Mesothelial cell of epicardium (in vitro differentiated cells): Measurements from ENCODE around the gene APOL2. TPM values are rescaled to one million over a fixed set of nuclear protein-coding genes. Genes with fewer than 3 reads are reported as not detected.

Source experiments
- DNase-seq, 2 experiments: peaks; one replicate each; pipeline ENCODE4 v3.0.0; 2021; ENCODE audit warnings: low spot score in 2 of 2; ENCODE audit not compliant: unreplicated experiment in 2 of 2
- H3K27ac Mint-ChIP-seq: 2 replicates; pipeline ENCODE4 v1.8.0; 2021; ENCODE audit warnings: mixed read lengths
- H3K27me3 Mint-ChIP-seq: 2 replicates; pipeline ENCODE4 v1.8.0; 2021; ENCODE audit warnings: low read depth, mixed read lengths
- H3K36me3 Mint-ChIP-seq: 2 replicates; pipeline ENCODE4 v1.8.0; 2021; ENCODE audit warnings: mixed read lengths
- H3K4me1 Mint-ChIP-seq: 2 replicates; pipeline ENCODE4 v1.8.0; 2021; ENCODE audit warnings: mixed read lengths
- H3K4me3 Mint-ChIP-seq: 2 replicates; pipeline ENCODE4 v1.8.0; 2021; ENCODE audit warnings: mild to moderate bottlenecking, moderate library complexity, mixed read lengths
- H3K9me3 Mint-ChIP-seq: 2 replicates; pipeline ENCODE4 v1.8.0; 2021; ENCODE audit warnings: mixed read lengths
- total RNA-seq: library from RNA; stranded (reverse); gene quantifications from 3 replicates; pipeline ENCODE4 v1.2.1, GENCODE V29; 2021
- TF ChIP-seq, protein P1 (sequence below): fragments of 200-600 bp; sonication (generic); IDR thresholded peaks from one replicate; pipeline ENCODE4 v1.5.0; 2021; ENCODE audit warnings: antibody characterized with exemption; ENCODE audit not compliant: unreplicated experiment

APOL2 gene
- total RNA-seq, 1 donor from 2014 or later = 55.5 TPM

DNA sequence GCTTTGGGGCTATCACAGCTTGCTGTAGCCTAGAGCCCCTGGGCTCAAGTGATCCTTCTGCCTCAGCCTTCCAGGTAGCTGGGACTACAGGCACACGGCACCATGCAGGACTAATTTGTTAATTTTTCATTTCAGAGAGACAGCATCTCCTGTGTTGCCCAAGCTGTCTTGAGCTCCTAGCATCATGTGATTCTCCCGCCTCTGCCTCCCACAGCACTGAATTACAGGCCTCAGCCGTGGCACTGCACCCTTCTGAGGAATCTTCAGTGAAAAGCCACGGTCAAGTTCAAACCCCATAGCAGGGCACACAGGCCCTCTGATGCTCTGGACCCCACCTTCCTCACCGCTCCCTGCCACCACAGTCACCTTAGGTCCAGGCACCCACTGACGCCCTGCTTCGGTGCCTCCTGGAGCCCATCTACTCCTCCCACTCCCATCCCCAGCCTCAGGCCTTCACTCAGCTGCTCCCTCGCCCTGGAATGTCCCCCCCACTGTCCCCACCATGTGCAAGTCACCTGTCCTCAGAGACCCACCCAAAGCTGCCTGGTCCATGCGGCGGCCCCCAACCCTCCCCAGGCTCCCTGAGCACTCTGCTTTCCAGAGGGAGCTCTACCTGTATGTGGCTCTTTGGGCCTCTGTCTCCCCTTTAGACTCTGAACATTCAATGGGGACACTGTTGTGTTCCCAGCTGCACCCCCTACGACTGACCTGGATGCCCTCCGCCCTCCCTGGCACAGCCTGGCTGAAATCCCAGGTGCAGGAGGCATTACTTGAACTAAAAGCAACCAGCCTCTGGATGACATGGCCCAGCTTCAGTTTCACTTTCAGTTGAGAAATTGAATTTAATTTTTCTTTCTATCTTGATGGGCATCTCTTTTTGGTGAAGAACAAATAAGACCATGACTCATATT, 1.6 kb downstream of the APOL2 start:
- peak overlapping the region; percentile 94 for H3K4me3 Mint-ChIP-seq
- H3K27me3 Mint-ChIP-seq = no peaks in the 10 kb centered on the region
- peaks cover 62% of the 10 kb centered on the region for H3K4me1 Mint-ChIP-seq
- H3K27ac Mint-ChIP-seq = peak overlapping the region; percentile 100
- DNase-seq = no peak
- TF ChIP-seq, protein P1, sequence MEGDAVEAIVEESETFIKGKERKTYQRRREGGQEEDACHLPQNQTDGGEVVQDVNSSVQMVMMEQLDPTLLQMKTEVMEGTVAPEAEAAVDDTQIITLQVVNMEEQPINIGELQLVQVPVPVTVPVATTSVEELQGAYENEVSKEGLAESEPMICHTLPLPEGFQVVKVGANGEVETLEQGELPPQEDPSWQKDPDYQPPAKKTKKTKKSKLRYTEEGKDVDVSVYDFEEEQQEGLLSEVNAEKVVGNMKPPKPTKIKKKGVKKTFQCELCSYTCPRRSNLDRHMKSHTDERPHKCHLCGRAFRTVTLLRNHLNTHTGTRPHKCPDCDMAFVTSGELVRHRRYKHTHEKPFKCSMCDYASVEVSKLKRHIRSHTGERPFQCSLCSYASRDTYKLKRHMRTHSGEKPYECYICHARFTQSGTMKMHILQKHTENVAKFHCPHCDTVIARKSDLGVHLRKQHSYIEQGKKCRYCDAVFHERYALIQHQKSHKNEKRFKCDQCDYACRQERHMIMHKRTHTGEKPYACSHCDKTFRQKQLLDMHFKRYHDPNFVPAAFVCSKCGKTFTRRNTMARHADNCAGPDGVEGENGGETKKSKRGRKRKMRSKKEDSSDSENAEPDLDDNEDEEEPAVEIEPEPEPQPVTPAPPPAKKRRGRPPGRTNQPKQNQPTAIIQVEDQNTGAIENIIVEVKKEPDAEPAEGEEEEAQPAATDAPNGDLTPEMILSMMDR = no peak
- H3K9me3 Mint-ChIP-seq = peaks cover 18% of the 10 kb centered on the region
- H3K36me3 Mint-ChIP-seq = peaks cover 23% of the 10 kb centered on the region

DNA sequence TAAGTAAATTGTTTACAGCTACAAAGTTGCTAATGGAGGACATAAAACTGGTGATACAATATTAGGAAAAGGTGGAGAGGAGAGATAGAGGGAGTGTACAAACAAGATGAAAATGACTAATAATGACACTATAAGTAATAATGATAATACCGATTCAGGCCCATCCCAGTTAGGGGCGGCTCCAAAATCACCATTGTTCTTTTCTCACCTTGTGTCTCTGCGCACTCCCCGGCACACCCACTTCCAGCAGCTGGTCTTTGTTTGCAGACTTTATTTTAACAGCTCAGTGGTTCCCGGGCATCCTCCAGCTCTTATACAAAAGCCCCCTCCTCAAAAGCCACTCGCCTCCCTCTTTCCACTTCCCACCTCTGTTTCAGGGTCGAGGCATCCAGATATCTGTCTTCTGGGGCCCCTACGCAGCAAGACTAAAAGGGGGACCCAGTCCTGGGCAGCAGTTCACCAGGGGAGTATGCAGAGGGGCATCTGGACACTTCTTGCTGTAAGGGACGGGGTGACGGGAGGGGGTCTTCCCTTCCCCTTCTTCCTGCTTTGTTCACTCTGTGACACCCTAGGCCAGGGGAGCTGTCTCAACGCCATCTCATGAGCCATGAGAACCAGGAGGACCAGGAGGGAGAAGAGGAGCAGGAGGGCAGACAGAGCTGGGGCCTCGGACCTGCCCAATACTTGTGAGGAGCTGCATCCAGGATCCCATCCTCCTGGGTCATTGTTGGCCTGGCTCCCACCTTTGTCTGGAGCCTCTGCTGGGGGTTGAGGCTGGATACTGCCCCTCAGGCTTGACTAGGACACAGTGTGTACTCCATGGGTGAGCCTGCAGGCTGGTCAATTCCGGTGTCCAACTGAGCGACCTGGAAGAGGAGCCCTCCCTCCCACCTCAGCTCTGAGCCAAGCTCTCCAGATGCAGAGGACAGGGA, 2.7 kb downstream of the APOL2 start:
- H3K36me3 Mint-ChIP-seq = peaks cover 25% of the 10 kb centered on the region
- H3K27me3 Mint-ChIP-seq = no peaks in the 10 kb centered on the region
- H3K27ac Mint-ChIP-seq = peak overlapping the region; percentile 41
- no peak for DNase-seq
- TF ChIP-seq, protein P1 = no peak
- peak overlapping the region; percentile 94 for H3K4me3 Mint-ChIP-seq
- peaks cover 64% of the 10 kb centered on the region for H3K4me1 Mint-ChIP-seq
- peaks cover 10% of the 10 kb centered on the region for H3K9me3 Mint-ChIP-seq

DNA sequence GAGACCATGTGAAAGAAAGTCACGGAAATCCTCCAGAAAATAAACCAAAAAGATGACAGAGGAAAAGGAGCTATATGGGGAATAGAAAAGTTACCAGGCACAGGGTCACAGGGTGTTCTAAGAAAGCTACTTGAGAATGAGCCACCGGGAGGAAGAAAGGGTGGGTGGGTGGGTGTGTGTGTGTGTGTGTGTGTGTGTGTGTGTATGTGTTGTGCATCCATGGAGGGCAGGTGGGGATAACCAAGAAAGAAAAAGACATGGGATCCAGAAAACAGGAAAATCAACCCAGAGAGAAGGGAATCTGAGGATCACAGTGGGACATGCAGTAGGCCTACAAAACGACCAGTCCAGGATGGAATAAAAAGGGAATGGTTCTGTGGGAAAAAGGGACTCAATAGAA, 3.7 kb downstream of the APOL2 start:
- peak overlapping the region; percentile 37 for H3K27ac Mint-ChIP-seq
- no peak for DNase-seq
- TF ChIP-seq, protein P1 = no peak
- no peaks in the 10 kb centered on the region for H3K27me3 Mint-ChIP-seq
- no peak overlapping the region for H3K4me3 Mint-ChIP-seq
- peaks cover 10% of the 10 kb centered on the region for H3K9me3 Mint-ChIP-seq
- peaks cover 34% of the 10 kb centered on the region for H3K36me3 Mint-ChIP-seq
- H3K4me1 Mint-ChIP-seq = peaks cover 68% of the 10 kb centered on the region

DNA sequence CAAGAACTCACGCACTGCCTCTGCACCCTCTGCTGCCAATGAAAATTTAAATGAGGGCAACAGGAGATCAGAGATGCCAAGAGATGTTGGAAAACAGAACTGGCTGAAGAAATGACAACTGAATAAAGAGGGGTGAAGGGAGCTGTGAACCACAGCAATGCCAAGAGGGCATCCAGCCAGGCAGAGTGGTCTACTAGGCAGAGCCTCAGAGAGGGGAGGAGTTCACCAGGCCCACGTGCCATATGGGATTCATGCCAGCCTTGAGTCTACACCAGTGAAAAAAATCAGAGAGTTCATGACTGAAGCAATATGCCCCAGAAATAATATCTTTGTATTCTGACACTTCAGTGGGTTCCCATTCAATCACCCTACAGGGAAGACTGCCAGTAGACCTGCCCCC, 4.4 kb downstream of the APOL2 start:
- Mint-ChIP-seq H3K27me3 (no peaks in the 10 kb centered on the region), H3K9me3 (peaks cover 10% of the 10 kb centered on the region), H3K36me3 (peaks cover 37% of the 10 kb centered on the region), H3K4me3 (no peak overlapping the region), H3K27ac (peak overlapping the region; percentile 86), H3K4me1 (peaks cover 72% of the 10 kb centered on the region)
- TF ChIP-seq, protein P1 = no peak
- DNase-seq = no peak

DNA sequence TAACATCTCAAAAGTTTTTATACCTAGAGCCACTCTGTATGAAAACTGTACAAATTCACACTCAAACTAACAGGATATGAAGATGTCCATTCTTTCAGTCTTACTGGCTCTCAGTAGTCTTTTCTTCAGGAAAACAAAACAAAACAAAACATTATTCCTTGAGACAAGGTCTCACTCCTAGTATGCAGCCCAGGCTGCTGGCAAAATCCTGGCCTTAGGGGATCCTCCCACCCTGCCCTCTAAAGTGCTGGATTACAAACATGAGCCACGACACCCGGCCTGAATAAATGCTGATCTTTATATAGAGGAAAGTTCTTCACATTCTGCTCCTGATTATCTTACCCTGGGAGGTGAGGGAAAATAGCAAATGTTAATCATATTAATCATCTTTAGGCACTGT, 5.1 kb downstream of the APOL2 start:
- Mint-ChIP-seq H3K36me3 (peaks cover 37% of the 10 kb centered on the region), H3K27ac (peak overlapping the region; percentile 86), H3K4me1 (peaks cover 72% of the 10 kb centered on the region), H3K9me3 (peaks cover 10% of the 10 kb centered on the region), H3K27me3 (no peaks in the 10 kb centered on the region), H3K4me3 (no peak overlapping the region)
- DNase-seq = no peak
- TF ChIP-seq, protein P1 = no peak
